CD4-positive, alpha-beta memory T cell (primary cell): ENCODE measurements around the gene C17orf50. TPM values are rescaled to one million over a fixed set of nuclear protein-coding genes. Genes with fewer than 3 reads are reported as not detected.
A peak's percentile ranks its signal among the peaks of the same experiment; 100 is the strongest.

Experiments used
- CTCF ChIA-PET: fragments of 350-600 bp; sonication (Branson Sonifier 250); formaldehyde crosslinking; loops from one replicate; lab custom pipeline; 2021; ENCODE audit warnings: inconsistent platforms; ENCODE audit not compliant: partially characterized antibody; lab: Charles Lee
- POLR2A ChIA-PET: fragments of 350-600 bp; sonication (Branson Sonifier 250); formaldehyde crosslinking; loops from one replicate; lab custom pipeline; 2021; ENCODE audit not compliant: partially characterized antibody; lab: Charles Lee
- DNase-seq, 5 donors: peaks; one replicate each; pipeline versions ENCODE4 v3.0.0 to v3.0.0-alpha.2; 2020 to 2022; ENCODE audit warnings: mixed read lengths in 1 of 5
- H3K27ac ChIP-seq: one replicate; pipeline ENCODE4 v1.7.0; 2013; ENCODE audit warnings: low read depth, low read length
- H3K27me3 ChIP-seq: 2 replicates; pipeline ENCODE4 v1.7.0; 2013; ENCODE audit warnings: mild to moderate bottlenecking, low read length, moderate library complexity; ENCODE audit not compliant: insufficient read depth
- H3K36me3 ChIP-seq: 2 replicates; pipeline ENCODE4 v1.7.0; 2013; ENCODE audit warnings: mild to moderate bottlenecking, low read length, moderate library complexity; ENCODE audit not compliant: insufficient read depth
- H3K4me1 ChIP-seq: 2 replicates; pipeline ENCODE4 v1.7.0; 2013; ENCODE audit warnings: mild to moderate bottlenecking, low read length, moderate library complexity; ENCODE audit not compliant: insufficient read depth
- H3K4me3 ChIP-seq, 2 donors: one replicate each; pipeline ENCODE4 v1.7.0; 2013; ENCODE audit warnings: low read length in 2 of 2, mild to moderate bottlenecking in 1 of 2
- H3K9me3 ChIP-seq, 2 donors: one replicate each; pipeline ENCODE4 v1.7.0; 2013; ENCODE audit warnings: low read length in 2 of 2, control low read depth in 1 of 2; ENCODE audit not compliant: control insufficient read depth in 1 of 2
- H3K27ac Mint-ChIP-seq, 7 donors: one replicate each; pipeline ENCODE4 v1.8.0; 2020 to 2021; ENCODE audit warnings: mixed read lengths in 7 of 7, mild to moderate bottlenecking in 6 of 7, inconsistent platforms in 3 of 7, moderate library complexity in 3 of 7
- H3K27me3 Mint-ChIP-seq, 2 donors: one replicate each; pipeline ENCODE4 v1.8.0; 2020 to 2021; ENCODE audit warnings: mixed read lengths in 2 of 2
- H3K36me3 Mint-ChIP-seq, 2 donors: one replicate each; pipeline ENCODE4 v1.8.0; 2020 to 2021; ENCODE audit warnings: mixed read lengths in 2 of 2, inconsistent platforms in 1 of 2, mild to moderate bottlenecking in 1 of 2
- H3K4me1 Mint-ChIP-seq, 4 donors: one replicate each; pipeline ENCODE4 v1.8.0; 2020 to 2021; ENCODE audit warnings: mixed read lengths in 4 of 4, mild to moderate bottlenecking in 1 of 4
- H3K4me3 Mint-ChIP-seq, 8 donors: one replicate each; pipeline ENCODE4 v1.8.0; 2020 to 2021; ENCODE audit warnings: mixed read lengths in 8 of 8, mild to moderate bottlenecking in 7 of 8, moderate library complexity in 6 of 8, inconsistent platforms in 3 of 8
- H3K9me3 Mint-ChIP-seq, 8 donors: one replicate each; pipeline ENCODE4 v1.8.0; 2020 to 2021; ENCODE audit warnings: mixed read lengths in 8 of 8, mild to moderate bottlenecking in 5 of 8, inconsistent platforms in 3 of 8, moderate library complexity in 1 of 8
- intact Hi-C: fragments of 100-400 bp; cut with micrococcal nuclease; formaldehyde crosslinking; loops from one replicate; pipeline ENCODE4 v1.15.1; 2023
- polyA plus RNA-seq, 2 donors: library from polyadenylated mRNA; unstranded; fragments of 300-500 nt; fragmentation: Illumina TruSeq; gene quantifications; one replicate each; pipeline ENCODE4 v1.2.3, GENCODE V29; 2021
- total RNA-seq, 2 experiments: library from RNA; stranded (reverse); gene quantifications; one replicate each; pipeline ENCODE4 v1.2.3, GENCODE V29; 2021

The C17orf50 gene
- total and polyA plus RNA-seq, 4 experiments from 2014 or later: not detected

GRCh38 chr17:35728551-35728950, 32.1 kb upstream of the C17orf50 start:
- Histone ChIP-seq H3K36me3 (peaks cover 25% of the 10 kb centered on the region), H3K4me1 (peaks cover 12% of the 10 kb centered on the region), H3K27ac (no peak overlapping the region), H3K27me3 (no peaks in the 10 kb centered on the region), H3K9me3 (no peaks in the 10 kb centered on the region), H3K4me3 (no peak overlapping the region)
- ChIA-PET CTCF (interaction anchor here (1.0 kb wide), 1 partner anchor 35 kb away, joined by 5 read pairs; no protein-coding TSS in a partner anchor), POLR2A (no interaction called here)
- intact Hi-C loops: loop anchor here (10.0 kb wide), 1 partner anchor 64 kb away; no protein-coding TSS in a partner anchor
- no peak for DNase-seq
- peaks cover 9 to 32% (median 18%) of the 10 kb centered on the region in 4 donors for H3K4me1 Mint-ChIP-seq
- H3K27me3 Mint-ChIP-seq: no peaks in the 10 kb centered on the region
- no peak overlapping the region for H3K4me3 Mint-ChIP-seq
- peaks cover 36 to 45% of the 10 kb centered on the region in 2 donors for H3K36me3 Mint-ChIP-seq
- no peak overlapping the region for H3K27ac Mint-ChIP-seq
- no peaks in the 10 kb centered on the region for H3K9me3 Mint-ChIP-seq

- no peak overlapping the region for H3K27ac ChIP-seq
- Mint-ChIP-seq H3K9me3 (no peaks in the 10 kb centered on the region), H3K27ac (peak overlapping the region in 1 of 7 donors; percentile 43), H3K27me3 (no peaks in the 10 kb centered on the region), H3K4me3 (peak overlapping the region in 1 of 8 donors; percentile 39), H3K4me1 (peaks cover 9 to 32% (median 18%) of the 10 kb centered on the region in 4 donors), H3K36me3 (peaks cover 28 to 36% of the 10 kb centered on the region in 2 donors)
- H3K9me3 ChIP-seq: no peaks in the 10 kb centered on the region
- peaks cover 12% of the 10 kb centered on the region for H3K4me1 ChIP-seq
- peaks cover 16% of the 10 kb centered on the region for H3K36me3 ChIP-seq
- H3K4me3 ChIP-seq: no peak overlapping the region
- CTCF ChIA-PET: no interaction called here
- intact Hi-C loops: loop anchor here (10.0 kb wide), 1 partner anchor 65 kb away; no protein-coding TSS in a partner anchor
- POLR2A ChIA-PET: interaction anchor here (0.6 to 2.0 kb wide), 2 partner anchors 79 to 273 kb away, joined by 4 to 8 read pairs; partner anchors contain the start of gene TAF15
- no peaks in the 10 kb centered on the region for H3K27me3 ChIP-seq
- no peak for DNase-seq
Measured at GRCh38 chr17:35729405-35729833, 31.3 kb upstream of the C17orf50 start.

GRCh38 chr17:35730400-35731005, 30.2 kb upstream of the C17orf50 start:
- Histone ChIP-seq H3K4me3 (no peak overlapping the region), H3K4me1 (peaks cover 12% of the 10 kb centered on the region), H3K27me3 (no peaks in the 10 kb centered on the region), H3K36me3 (peaks cover 5% of the 10 kb centered on the region), H3K27ac (no peak overlapping the region), H3K9me3 (no peaks in the 10 kb centered on the region)
- Mint-ChIP-seq H3K36me3 (peaks cover 17 to 25% of the 10 kb centered on the region in 2 donors), H3K9me3 (no peaks in the 10 kb centered on the region), H3K27me3 (no peaks in the 10 kb centered on the region), H3K4me3 (peak overlapping the region; percentile 74 to 85 (median 78)), H3K4me1 (peaks cover 9 to 32% (median 18%) of the 10 kb centered on the region in 4 donors), H3K27ac (peak overlapping the region in 4 of 7 donors; percentile 5 to 44 (median 16))
- ChIA-PET CTCF (interaction anchor here (1.0 to 2.1 kb wide), 4 partner anchors 8 to 34 kb away, joined by 3 to 13 read pairs (median 5); no protein-coding TSS in a partner anchor), POLR2A (interaction anchor here (0.9 to 2.0 kb wide), 3 partner anchors 17 to 168 kb away, joined by 3 to 8 read pairs (median 3); partner anchors contain the start of gene TAF15)
- intact Hi-C loops: no loop called here
- DNase-seq: no peak

GRCh38 chr17:35731239-35731916, 29.3 kb upstream of the C17orf50 start, which contains the start of gene RASL10B:
RASL10B (plus strand) TSS chr17:35731639; CDS start chr17:35735185, 3,546 bp downstream.
- intact Hi-C loops: no loop called here
- H3K27me3 ChIP-seq: no peaks in the 10 kb centered on the region
- POLR2A ChIA-PET: interaction anchor here (0.9 to 1.4 kb wide), 2 partner anchors 16 to 169 kb away, joined by 3 read pairs; no protein-coding TSS in a partner anchor
- no peaks in the 10 kb centered on the region for H3K9me3 ChIP-seq
- H3K36me3 Mint-ChIP-seq: peaks cover 9 to 17% of the 10 kb centered on the region in 2 donors
- CTCF ChIA-PET: interaction anchor here (1.3 to 2.1 kb wide), 3 partner anchors 12 to 33 kb away, joined by 4 to 13 read pairs (median 4); no protein-coding TSS in a partner anchor
- peaks cover 9 to 32% (median 18%) of the 10 kb centered on the region in 4 donors for H3K4me1 Mint-ChIP-seq
- H3K27ac Mint-ChIP-seq: peak within 1 kb of the TSS in 5 of 7 donors; percentile 22 to 61 (median 43)
- no peaks in the 10 kb centered on the region for H3K9me3 Mint-ChIP-seq
- H3K4me3 Mint-ChIP-seq: peak within 1 kb of the TSS; percentile 75 to 85 (median 80)
- DNase-seq: peak; percentile 40 to 61 (median 43)
- no peaks in the 10 kb centered on the region for H3K36me3 ChIP-seq
- H3K27ac ChIP-seq: no peak within 1 kb of the TSS
- no peaks in the 10 kb centered on the region for H3K27me3 Mint-ChIP-seq
- peaks cover 12% of the 10 kb centered on the region for H3K4me1 ChIP-seq
- H3K4me3 ChIP-seq: peak within 1 kb of the TSS in 1 of 2 donors; percentile 37

- intact Hi-C loops: no loop called here
- H3K27me3 ChIP-seq: no peaks in the 10 kb centered on the region
- CTCF ChIA-PET: interaction anchor here (1.3 to 2.1 kb wide), 3 partner anchors 12 to 32 kb away, joined by 4 to 13 read pairs (median 4); no protein-coding TSS in a partner anchor
- peaks cover 12% of the 10 kb centered on the region for H3K4me1 ChIP-seq
- POLR2A ChIA-PET: interaction anchor here (1.4 kb wide), 1 partner anchor 15 kb away, joined by 3 read pairs; no protein-coding TSS in a partner anchor
- no peak for DNase-seq
- H3K36me3 Mint-ChIP-seq: peaks cover 9 to 15% of the 10 kb centered on the region in 2 donors
- no peaks in the 10 kb centered on the region for H3K9me3 Mint-ChIP-seq
- H3K9me3 ChIP-seq: no peaks in the 10 kb centered on the region
- H3K4me3 Mint-ChIP-seq: peak overlapping the region; percentile 67 to 82 (median 74)
- no peaks in the 10 kb centered on the region for H3K27me3 Mint-ChIP-seq
- peak overlapping the region in 4 of 7 donors; percentile 22 to 51 (median 36) for H3K27ac Mint-ChIP-seq
- H3K36me3 ChIP-seq: no peaks in the 10 kb centered on the region
- no peak overlapping the region for H3K27ac ChIP-seq
- no peak overlapping the region for H3K4me3 ChIP-seq
- peaks cover 9 to 32% (median 18%) of the 10 kb centered on the region in 4 donors for H3K4me1 Mint-ChIP-seq
Measured at GRCh38 chr17:35731917-35732805, 28.5 kb upstream of the C17orf50 start.

- H3K27ac ChIP-seq: no peak overlapping the region
- no peaks in the 10 kb centered on the region for H3K9me3 ChIP-seq
- no peak for DNase-seq
- no peaks in the 10 kb centered on the region for H3K36me3 ChIP-seq
- Mint-ChIP-seq H3K27me3 (no peaks in the 10 kb centered on the region), H3K36me3 (peaks cover 2 to 12% of the 10 kb centered on the region in 2 donors), H3K4me1 (peaks cover 9 to 32% (median 18%) of the 10 kb centered on the region in 4 donors), H3K4me3 (peak overlapping the region; percentile 67 to 82 (median 74)), H3K9me3 (no peaks in the 10 kb centered on the region), H3K27ac (peak overlapping the region in 2 of 7 donors; percentile 30 to 51)
- POLR2A ChIA-PET: no interaction called here
- no peak overlapping the region for H3K4me3 ChIP-seq
- CTCF ChIA-PET: no interaction called here
- intact Hi-C loops: no loop called here
- no peaks in the 10 kb centered on the region for H3K27me3 ChIP-seq
- peaks cover 12% of the 10 kb centered on the region for H3K4me1 ChIP-seq
Measured at GRCh38 chr17:35732806-35733136, 27.9 kb upstream of the C17orf50 start.
